ENCODE measurements around the gene PDE10A.

Gene PDE10A

DNA sequence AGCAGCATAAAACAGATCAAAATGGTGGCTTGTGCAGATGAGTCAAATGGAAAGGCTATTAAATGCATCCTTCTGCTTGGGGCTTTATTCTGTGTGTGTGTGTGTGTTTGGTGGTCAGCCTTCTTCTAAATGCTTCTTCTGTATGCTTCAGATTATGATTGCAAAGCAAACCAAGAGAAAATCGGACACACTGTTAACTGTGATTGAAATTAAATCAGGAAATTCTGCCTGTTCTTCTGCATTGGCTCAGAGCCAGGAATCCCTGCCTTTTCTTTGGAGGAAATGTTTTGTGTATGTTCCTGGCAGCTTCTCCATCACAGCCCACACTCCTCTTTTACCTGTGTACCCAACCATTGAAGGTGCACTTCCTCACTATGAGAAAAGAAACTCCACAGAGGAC lies 22.3 kb upstream of the PDE10A start:
- no peak for DNase-seq (ENCODE audit: low read depth, low spot score)

DNA sequence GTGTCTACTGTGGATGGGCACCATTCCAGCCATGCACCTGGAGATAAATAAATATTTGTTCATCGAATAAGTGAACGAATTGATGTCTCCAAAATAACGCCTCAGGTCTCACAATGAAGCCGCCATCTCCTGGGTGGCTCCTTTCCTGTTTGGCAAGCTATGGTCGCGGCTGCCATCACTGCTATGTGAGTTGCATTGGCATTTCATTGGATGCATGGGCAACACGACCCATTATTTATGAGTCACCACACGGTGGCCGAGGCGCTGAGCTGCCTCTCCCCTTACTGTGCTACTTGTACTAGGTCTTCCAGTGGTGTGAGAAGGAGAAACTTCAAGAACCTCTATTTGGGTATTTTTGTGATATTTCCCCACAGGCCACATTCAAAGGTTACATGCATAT lies 21.3 kb upstream of the PDE10A start:
- H3K9ac ChIP-seq (ENCODE audit: insufficient read length): no peak overlapping the region
- no peaks in the 10 kb centered on the region for H3K36me3 ChIP-seq (ENCODE audit: insufficient read depth, low read length)
- TF ChIP-seq FOXP2 (optimal IDR thresholded peaks at IDR 0.05; ENCODE audit: control extremely low read depth, extremely low read length, insufficient read depth) (no peak), EZH2 (IDR thresholded peaks at IDR 0.05) (no peak)
- no peak for DNase-seq (ENCODE audit: low read depth, low spot score)
- no peaks in the 10 kb centered on the region for H3K9me3 ChIP-seq (ENCODE audit: low read depth, low read length)
- no peak overlapping the region for H3K27ac ChIP-seq
- H3K4me3 ChIP-seq: no peak overlapping the region

More for the DNA sequence above, 22.3 kb upstream of the PDE10A start:
- Histone ChIP-seq H3K9ac (ENCODE audit: insufficient read length) (no peak overlapping the region), H3K27ac (no peak overlapping the region), H3K9me3 (ENCODE audit: low read depth, low read length) (no peaks in the 10 kb centered on the region), H3K36me3 (ENCODE audit: insufficient read depth, low read length) (no peaks in the 10 kb centered on the region), H3K4me3 (no peak overlapping the region)
- TF ChIP-seq EZH2 (IDR thresholded peaks at IDR 0.05) (no peak), POLR2AphosphoS5 (IDR thresholded peaks at IDR 0.05; ENCODE audit: borderline replicate concordance, low read depth, low read length) (no peak), FOXP2 (optimal IDR thresholded peaks at IDR 0.05; ENCODE audit: control extremely low read depth, extremely low read length, insufficient read depth) (no peak)

- H3K36me3 ChIP-seq (ENCODE audit: insufficient read depth, low read length): no peaks in the 10 kb centered on the region
- no peak overlapping the region for H3K4me3 ChIP-seq
- TF ChIP-seq FOXP2 (optimal IDR thresholded peaks at IDR 0.05; ENCODE audit: control extremely low read depth, extremely low read length, insufficient read depth) (no peak), EZH2 (IDR thresholded peaks at IDR 0.05) (no peak), POLR2AphosphoS5 (IDR thresholded peaks at IDR 0.05; ENCODE audit: borderline replicate concordance, low read depth, low read length) (no peak)
- H3K9me3 ChIP-seq (ENCODE audit: low read depth, low read length): no peaks in the 10 kb centered on the region
- no peak overlapping the region for H3K27ac ChIP-seq
- no peak for DNase-seq (ENCODE audit: low read depth, low spot score)
- no peak overlapping the region for H3K9ac ChIP-seq (ENCODE audit: insufficient read length)
Observed at GRCh38 chr6:165680975-165681374, 17.9 kb upstream of the PDE10A start.

DNA sequence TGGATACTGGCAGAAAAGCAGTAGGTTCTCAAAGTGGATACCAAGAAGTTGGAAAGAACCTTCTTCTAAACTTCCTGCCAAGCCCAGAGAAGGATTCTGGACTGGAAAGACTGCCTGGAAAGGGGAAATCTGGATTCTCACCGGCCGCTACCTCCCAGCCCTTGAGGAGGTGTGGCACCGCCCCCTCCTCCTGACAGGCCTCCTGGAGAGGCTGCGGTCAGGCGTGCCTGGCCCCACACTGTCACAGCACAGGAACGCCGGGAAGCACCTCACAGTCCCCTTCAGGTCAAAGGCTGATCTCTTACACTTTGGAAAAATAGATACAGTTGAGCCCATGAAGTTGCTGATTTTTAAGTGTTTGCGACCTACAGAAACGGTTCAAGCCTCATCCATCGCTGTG lies 16.3 kb upstream of the PDE10A start:
- Histone ChIP-seq H3K9me3 (ENCODE audit: low read depth, low read length) (no peaks in the 10 kb centered on the region), H3K27ac (no peak overlapping the region), H3K36me3 (ENCODE audit: insufficient read depth, low read length) (no peaks in the 10 kb centered on the region), H3K4me3 (no peak overlapping the region), H3K9ac (ENCODE audit: insufficient read length) (no peak overlapping the region)
- TF ChIP-seq EZH2 (IDR thresholded peaks at IDR 0.05) (no peak), FOXP2 (optimal IDR thresholded peaks at IDR 0.05; ENCODE audit: control extremely low read depth, extremely low read length, insufficient read depth) (no peak), POLR2AphosphoS5 (IDR thresholded peaks at IDR 0.05; ENCODE audit: borderline replicate concordance, low read depth, low read length) (no peak)
- DNase-seq (ENCODE audit: low read depth, low spot score): no peak

- TF ChIP-seq POLR2AphosphoS5 (IDR thresholded peaks at IDR 0.05; ENCODE audit: borderline replicate concordance, low read depth, low read length) (no peak), FOXP2 (optimal IDR thresholded peaks at IDR 0.05; ENCODE audit: control extremely low read depth, extremely low read length, insufficient read depth) (no peak), EZH2 (IDR thresholded peaks at IDR 0.05) (no peak)
- Histone ChIP-seq H3K4me3 (no peak overlapping the region), H3K27ac (no peak overlapping the region), H3K36me3 (ENCODE audit: insufficient read depth, low read length) (no peaks in the 10 kb centered on the region), H3K9ac (ENCODE audit: insufficient read length) (no peak overlapping the region), H3K9me3 (ENCODE audit: low read depth, low read length) (no peaks in the 10 kb centered on the region)
- no peak for DNase-seq (ENCODE audit: low read depth, low spot score)
Observed at GRCh38 chr6:165678904-165679303, 15.9 kb upstream of the PDE10A start.

DNA sequence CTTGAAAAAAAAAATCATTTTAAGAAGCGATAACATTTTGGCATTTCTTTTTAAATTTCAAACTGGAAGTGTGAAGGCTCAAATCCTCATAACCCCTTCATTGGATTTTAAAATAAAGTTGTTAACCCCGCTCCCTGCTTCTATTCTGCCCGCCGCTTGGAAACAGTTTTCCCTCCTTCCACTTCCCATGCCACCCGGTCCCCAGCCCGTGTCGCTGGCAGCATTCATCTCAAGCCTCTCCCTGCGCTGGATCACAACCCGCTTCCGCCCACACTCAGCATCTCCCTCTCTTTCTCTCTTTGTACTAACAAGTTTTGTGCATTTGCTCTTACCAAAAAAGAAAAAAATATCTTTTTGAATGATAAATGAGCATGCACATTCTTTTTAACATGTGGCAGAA lies 15.4 kb upstream of the PDE10A start:
- Histone ChIP-seq H3K9ac (ENCODE audit: insufficient read length) (no peak overlapping the region), H3K27ac (no peak overlapping the region), H3K9me3 (ENCODE audit: low read depth, low read length) (no peaks in the 10 kb centered on the region), H3K4me3 (no peak overlapping the region), H3K36me3 (ENCODE audit: insufficient read depth, low read length) (no peaks in the 10 kb centered on the region)
- no peak for TF ChIP-seq FOXP2 (optimal IDR thresholded peaks at IDR 0.05; ENCODE audit: control extremely low read depth, extremely low read length, insufficient read depth)
- TF ChIP-seq POLR2AphosphoS5 (IDR thresholded peaks at IDR 0.05; ENCODE audit: borderline replicate concordance, low read depth, low read length): no peak
- no peak for TF ChIP-seq EZH2 (IDR thresholded peaks at IDR 0.05)
- DNase-seq (ENCODE audit: low read depth, low spot score): no peak

DNA sequence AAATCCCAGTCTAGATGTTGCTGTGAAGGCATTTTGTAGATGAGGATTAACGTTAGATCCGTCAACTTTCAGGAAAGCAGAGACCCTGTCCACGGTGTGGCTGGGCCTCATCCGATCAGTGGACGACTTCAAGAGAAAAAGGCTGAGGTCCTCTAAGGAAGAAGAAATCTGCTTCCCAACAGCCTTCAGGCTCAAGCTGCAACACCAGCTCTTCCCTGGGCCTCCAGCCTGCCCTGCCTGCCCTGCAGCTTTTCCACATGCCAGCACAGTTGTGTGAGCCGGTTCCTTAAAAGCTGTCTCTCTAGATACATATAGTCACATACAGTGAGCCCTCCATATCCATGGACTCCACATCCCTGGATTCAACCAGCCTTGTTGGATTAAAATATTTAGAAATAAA lies 14.1 kb upstream of the PDE10A start:
- H3K4me3 ChIP-seq: no peak overlapping the region
- no peaks in the 10 kb centered on the region for H3K36me3 ChIP-seq (ENCODE audit: insufficient read depth, low read length)
- TF ChIP-seq POLR2AphosphoS5 (IDR thresholded peaks at IDR 0.05; ENCODE audit: borderline replicate concordance, low read depth, low read length) (no peak), FOXP2 (optimal IDR thresholded peaks at IDR 0.05; ENCODE audit: control extremely low read depth, extremely low read length, insufficient read depth) (no peak), EZH2 (IDR thresholded peaks at IDR 0.05) (no peak)
- H3K9ac ChIP-seq (ENCODE audit: insufficient read length): no peak overlapping the region
- no peak for DNase-seq (ENCODE audit: low read depth, low spot score)
- no peak overlapping the region for H3K27ac ChIP-seq
- no peaks in the 10 kb centered on the region for H3K9me3 ChIP-seq (ENCODE audit: low read depth, low read length)

DNA sequence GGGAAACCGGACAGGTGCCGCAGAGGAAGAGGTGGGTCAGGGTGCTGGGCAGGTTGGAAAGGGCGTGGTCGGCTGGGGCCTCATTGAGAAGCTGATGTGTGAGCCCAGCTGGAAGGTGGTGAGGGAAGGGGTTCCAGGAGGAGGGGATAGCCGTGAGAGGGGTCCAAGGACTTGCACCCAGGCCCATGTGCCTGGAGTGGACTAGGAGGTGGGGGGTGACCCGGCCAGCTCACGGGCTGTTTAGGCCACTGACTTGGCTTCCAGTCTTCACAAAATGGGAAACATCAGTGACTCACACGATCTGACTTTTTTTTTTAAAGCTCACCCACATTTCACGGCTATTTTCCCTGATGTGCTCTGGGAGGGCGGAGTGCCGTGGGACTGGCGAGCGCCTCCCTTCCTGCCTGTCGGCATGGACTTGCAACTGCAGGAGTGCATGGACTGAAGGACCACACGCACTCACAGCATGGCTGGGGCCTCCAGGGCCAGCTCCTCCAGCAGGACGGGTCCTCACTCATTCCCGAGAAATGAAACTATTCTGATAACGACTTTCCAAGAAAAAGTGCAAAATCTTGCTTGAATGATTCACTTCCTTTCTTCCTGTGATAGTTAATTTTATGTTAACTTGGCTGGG lies 13.5 kb upstream of the PDE10A start:
- no peak overlapping the region for H3K4me3 ChIP-seq
- H3K27ac ChIP-seq: no peak overlapping the region
- H3K9ac ChIP-seq (ENCODE audit: insufficient read length): no peak overlapping the region
- H3K36me3 ChIP-seq (ENCODE audit: insufficient read depth, low read length): no peaks in the 10 kb centered on the region
- TF ChIP-seq FOXP2 (optimal IDR thresholded peaks at IDR 0.05; ENCODE audit: control extremely low read depth, extremely low read length, insufficient read depth): no peak
- TF ChIP-seq EZH2 (IDR thresholded peaks at IDR 0.05): no peak
- TF ChIP-seq POLR2AphosphoS5 (IDR thresholded peaks at IDR 0.05; ENCODE audit: borderline replicate concordance, low read depth, low read length): no peak
- DNase-seq (ENCODE audit: low read depth, low spot score): no peak
- no peaks in the 10 kb centered on the region for H3K9me3 ChIP-seq (ENCODE audit: low read depth, low read length)

- TF ChIP-seq EZH2 (IDR thresholded peaks at IDR 0.05) (no peak), FOXP2 (optimal IDR thresholded peaks at IDR 0.05; ENCODE audit: control extremely low read depth, extremely low read length, insufficient read depth) (no peak), POLR2AphosphoS5 (IDR thresholded peaks at IDR 0.05; ENCODE audit: borderline replicate concordance, low read depth, low read length) (no peak)
- Histone ChIP-seq H3K9ac (ENCODE audit: insufficient read length) (no peak overlapping the region), H3K27ac (no peak overlapping the region), H3K36me3 (ENCODE audit: insufficient read depth, low read length) (no peaks in the 10 kb centered on the region), H3K9me3 (ENCODE audit: low read depth, low read length) (no peaks in the 10 kb centered on the region), H3K4me3 (no peak overlapping the region)
- DNase-seq (ENCODE audit: low read depth, low spot score): no peak
Observed at GRCh38 chr6:165675120-165675519, 12.1 kb upstream of the PDE10A start.

Measured in SK-N-MC (cell line).